ENCODE measurements around the gene JUP.

The JUP gene

DNA sequence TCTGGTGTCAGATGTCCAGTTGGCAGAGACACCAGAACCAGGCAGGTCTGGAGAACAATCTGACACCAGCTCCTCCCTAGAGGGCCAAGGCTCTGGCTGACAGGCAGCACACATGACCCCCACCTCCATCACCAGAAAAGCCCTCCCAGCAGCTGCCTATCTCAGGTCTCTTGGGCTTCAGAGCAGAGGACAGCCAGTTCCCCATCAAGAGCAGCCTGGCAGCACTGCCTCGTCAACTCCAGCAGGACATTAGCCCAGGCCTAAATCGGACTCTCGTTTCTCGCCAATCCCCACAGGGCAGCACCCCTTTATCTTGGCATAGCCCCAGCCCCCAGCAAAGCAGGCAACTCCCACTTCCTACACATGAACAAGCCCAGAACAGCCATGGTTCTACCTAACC lies 4.4 kb downstream of the JUP start:
- Histone ChIP-seq H3K79me2 (ENCODE audit: insufficient read depth, low read length) (no peaks in the 10 kb centered on the region), H3K4me3 (ENCODE audit: insufficient read depth, low read length, poor library complexity, severe bottlenecking) (no peak overlapping the region), H3K4me2 (ENCODE audit: low read depth, low read length, poor library complexity, severe bottlenecking) (no peak overlapping the region), H3K9me3 (ENCODE audit: insufficient read depth, low read length) (no peaks in the 10 kb centered on the region), H3K9me2 (replicated peaks; ENCODE audit: insufficient read depth, low read length) (no peaks in the 10 kb centered on the region), H2AFZ (ENCODE audit: low read depth, low read length, severe bottlenecking) (no peak overlapping the region), H3K27ac (ENCODE audit: low read depth, low read length) (no peak overlapping the region), H3K36me3 (ENCODE audit: low read length) (no peaks in the 10 kb centered on the region), H3F3A (ENCODE audit: insufficient read depth) (no peaks in the 10 kb centered on the region), H4K20me1 (ENCODE audit: low read depth, low read length) (no peaks in the 10 kb centered on the region), H3K9ac (ENCODE audit: low read length) (no peak overlapping the region), H3K27me3 (ENCODE audit: low read length) (no peaks in the 10 kb centered on the region)
- TF ChIP-seq CTCF (IDR thresholded peaks at IDR 0.05; ENCODE audit: insufficient read depth, low read length, poor library complexity, severe bottlenecking), result no peak
- TF ChIP-seq EZH2phosphoT487 (conservative IDR thresholded peaks at IDR 0.05; ENCODE audit: low read length), result no peak

GRCh38 chr17:41781404-41782110 lies 5.0 kb downstream of the JUP start:
- H3K9ac ChIP-seq (ENCODE audit: low read length), result no peak overlapping the region
- H4K20me1 ChIP-seq (ENCODE audit: low read depth, low read length), result no peaks in the 10 kb centered on the region
- no peak overlapping the region for H2AFZ ChIP-seq (ENCODE audit: low read depth, low read length, severe bottlenecking)
- TF ChIP-seq CTCF (IDR thresholded peaks at IDR 0.05; ENCODE audit: insufficient read depth, low read length, poor library complexity, severe bottlenecking), result no peak
- no peak for TF ChIP-seq EZH2phosphoT487 (conservative IDR thresholded peaks at IDR 0.05; ENCODE audit: low read length)
- H3K27me3 ChIP-seq (ENCODE audit: low read length), result no peaks in the 10 kb centered on the region
- no peaks in the 10 kb centered on the region for H3K9me3 ChIP-seq (ENCODE audit: insufficient read depth, low read length)
- no peaks in the 10 kb centered on the region for H3F3A ChIP-seq (ENCODE audit: insufficient read depth)
- no peak overlapping the region for H3K4me2 ChIP-seq (ENCODE audit: low read depth, low read length, poor library complexity, severe bottlenecking)
- H3K4me3 ChIP-seq (ENCODE audit: insufficient read depth, low read length, poor library complexity, severe bottlenecking), result no peak overlapping the region
- no peaks in the 10 kb centered on the region for H3K79me2 ChIP-seq (ENCODE audit: insufficient read depth, low read length)
- H3K9me2 ChIP-seq (replicated peaks; ENCODE audit: insufficient read depth, low read length), result no peaks in the 10 kb centered on the region
- no peak overlapping the region for H3K27ac ChIP-seq (ENCODE audit: low read depth, low read length)
- no peaks in the 10 kb centered on the region for H3K36me3 ChIP-seq (ENCODE audit: low read length)

DNA sequence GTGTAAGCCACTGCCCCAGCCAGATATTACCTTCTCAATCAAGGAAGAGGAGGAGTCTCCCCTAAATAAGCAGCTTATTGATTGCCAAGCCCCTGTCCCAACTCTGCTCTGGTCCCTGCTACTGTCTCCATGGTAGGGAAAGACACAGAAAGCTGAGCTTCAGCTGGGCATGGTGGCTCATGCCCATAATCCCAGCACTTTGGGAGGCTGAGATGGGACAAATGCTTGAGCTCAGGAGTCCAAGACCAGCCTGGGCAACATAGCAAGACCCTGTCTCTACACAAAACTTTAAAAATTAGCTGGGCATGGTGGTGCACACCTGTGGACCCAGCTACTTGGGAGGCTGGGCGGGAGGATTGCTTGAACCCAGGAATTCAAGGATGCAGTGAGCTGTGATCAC lies 6.6 kb downstream of the JUP start:
- Histone ChIP-seq H3K79me2 (ENCODE audit: insufficient read depth, low read length) (no peaks in the 10 kb centered on the region), H3K9me3 (ENCODE audit: insufficient read depth, low read length) (no peaks in the 10 kb centered on the region), H3K9me2 (replicated peaks; ENCODE audit: insufficient read depth, low read length) (no peaks in the 10 kb centered on the region), H3K4me2 (ENCODE audit: low read depth, low read length, poor library complexity, severe bottlenecking) (no peak overlapping the region), H3K4me3 (ENCODE audit: insufficient read depth, low read length, poor library complexity, severe bottlenecking) (no peak overlapping the region), H3F3A (ENCODE audit: insufficient read depth) (no peaks in the 10 kb centered on the region), H2AFZ (ENCODE audit: low read depth, low read length, severe bottlenecking) (no peak overlapping the region), H4K20me1 (ENCODE audit: low read depth, low read length) (no peaks in the 10 kb centered on the region), H3K27me3 (ENCODE audit: low read length) (no peaks in the 10 kb centered on the region), H3K9ac (ENCODE audit: low read length) (no peak overlapping the region), H3K36me3 (ENCODE audit: low read length) (no peaks in the 10 kb centered on the region), H3K27ac (ENCODE audit: low read depth, low read length) (no peak overlapping the region)
- TF ChIP-seq CTCF (IDR thresholded peaks at IDR 0.05; ENCODE audit: insufficient read depth, low read length, poor library complexity, severe bottlenecking) (no peak), EZH2phosphoT487 (conservative IDR thresholded peaks at IDR 0.05; ENCODE audit: low read length) (no peak)

Measured in SU-DHL-6 (cell line).